H1 (cell line): ENCODE results near the gene UTS2R. TPM values are rescaled to one million over a fixed set of nuclear protein-coding genes. Genes with fewer than 3 reads are reported as not detected.

Source experiments
- CTCF ChIA-PET: fragments of 300-600 bp; sonication (Branson Sonifier 250); formaldehyde crosslinking; loops from one replicate; lab custom pipeline; 2021; ENCODE audit not compliant: partially characterized antibody; lab: Charles Lee
- POLR2A ChIA-PET: fragments of 300-600 bp; sonication (Branson Sonifier 250); formaldehyde crosslinking; loops from one replicate; lab custom pipeline; 2021; ENCODE audit warnings: inconsistent platforms; ENCODE audit not compliant: partially characterized antibody; lab: Charles Lee
- DNase-seq, 2 experiments: peaks; one replicate each; pipeline versions ENCODE4 v3.0.0 to v3.0.0-alpha.2; 2010 to 2022; ENCODE audit warnings: low spot score in 2 of 2, low read depth in 1 of 2, mixed read lengths in 1 of 2
- FAIRE-seq: peaks from 2 replicates; lab custom pipeline; 2011; peaks lifted over from hg19 to GRCh38; lab: Jason Lieb, UNC
- H2AFZ ChIP-seq: 2 replicates; pipeline ENCODE4 v1.8.1; 2012; ENCODE audit warnings: low read length, inconsistent platforms
- H2AK5ac ChIP-seq: 2 replicates; pipeline ENCODE4 v1.6.1; 2013; ENCODE audit warnings: low read depth, low read length
- H2BK120ac ChIP-seq: replicated peaks from 2 replicates; pipeline ENCODE3; 2013; ENCODE audit warnings: low read depth, low read length, inconsistent platforms
- H2BK12ac ChIP-seq: 2 replicates; pipeline ENCODE4 v1.6.1; 2013; ENCODE audit warnings: low read depth, low read length
- H2BK15ac ChIP-seq: 2 replicates; pipeline ENCODE4 v1.6.1; 2013; ENCODE audit warnings: low read length
- H2BK20ac ChIP-seq: 2 replicates; pipeline ENCODE4 v1.6.1; 2013; ENCODE audit warnings: low read length
- H2BK5ac ChIP-seq: 2 replicates; pipeline ENCODE4 v1.6.1; 2013; ENCODE audit warnings: low read depth, low read length
- H3K14ac ChIP-seq: 2 replicates; pipeline ENCODE4 v1.6.1; 2013; ENCODE audit warnings: inconsistent platforms; ENCODE audit not compliant: insufficient read length
- H3K18ac ChIP-seq: 2 replicates; pipeline ENCODE4 v1.6.1; 2013; ENCODE audit warnings: low read length; ENCODE audit errors: extremely low read depth
- H3K23ac ChIP-seq: 2 replicates; pipeline ENCODE4 v1.6.1; 2013; ENCODE audit warnings: inconsistent platforms; ENCODE audit not compliant: insufficient read length
- H3K23me2 ChIP-seq: 2 replicates; pipeline ENCODE4 v1.6.1; 2013; ENCODE audit warnings: low read depth, low read length
- H3K27ac ChIP-seq: 2 replicates; pipeline ENCODE4 v1.6.1; 2011; ENCODE audit warnings: low read depth, low read length, inconsistent platforms
- H3K27me3 ChIP-seq, 4 experiments: replicated peaks in 1 of 4; 1 replicate in 1 of 4; 2 replicates in 3 of 4; pipeline versions ENCODE4 v1.6.1 to v1.8.1; 2011 to 2013; ENCODE audit warnings: low read length in 3 of 4, mild to moderate bottlenecking in 3 of 4, inconsistent platforms in 2 of 4, mixed read lengths in 2 of 4, moderate library complexity in 1 of 4; ENCODE audit not compliant: control insufficient read depth in 3 of 4, insufficient read depth in 3 of 4; ENCODE audit errors: extremely low read depth in 1 of 4
- H3K36me3 ChIP-seq, 4 experiments: 2 replicates each; pipeline versions ENCODE4 v1.6.1 to v1.8.1; 2011 to 2013; ENCODE audit warnings: mild to moderate bottlenecking in 4 of 4, low read length in 3 of 4, moderate library complexity in 2 of 4, control low read depth in 1 of 4, inconsistent platforms in 1 of 4; ENCODE audit not compliant: insufficient read depth in 4 of 4, control insufficient read depth in 2 of 4
- H3K4ac ChIP-seq: replicated peaks from 2 replicates; pipeline ENCODE3; 2013; ENCODE audit warnings: low read length, low read depth, mixed read lengths, inconsistent platforms; ENCODE audit not compliant: insufficient read length
- H3K4me1 ChIP-seq, 4 experiments: replicated peaks in 1 of 4; 1 replicate in 1 of 4; 2 replicates in 3 of 4; pipeline versions ENCODE4 v1.6.1 to v1.8.1; 2011 to 2013; ENCODE audit warnings: low read length in 3 of 4, inconsistent platforms in 2 of 4, mixed read lengths in 1 of 4; ENCODE audit not compliant: insufficient read depth in 4 of 4, control insufficient read depth in 3 of 4
- H3K4me2 ChIP-seq, 2 experiments: 2 replicates each; pipeline versions ENCODE4 v1.6.1 to v1.8.1; 2011 to 2013; ENCODE audit warnings: low read depth in 2 of 2, low read length in 2 of 2, control low read depth in 1 of 2, inconsistent platforms in 1 of 2, mild to moderate bottlenecking in 1 of 2; ENCODE audit not compliant: insufficient read depth in 1 of 2
- H3K4me3 ChIP-seq, 4 experiments: fragments of 200-600, 300-600 bp in 1 of 4; sonication (generic), shearing (Covaris generic), sonication (Bioruptor Twin) in 1 of 4; 2 replicates each; pipeline versions ENCODE4 v1.5.1 to v1.8.1; 2011 to 2016; ENCODE audit warnings: low read length in 4 of 4, low read depth in 3 of 4, control low read depth in 2 of 4, inconsistent platforms in 2 of 4, mild to moderate bottlenecking in 2 of 4, mixed read lengths in 1 of 4, moderate library complexity in 1 of 4; ENCODE audit not compliant: insufficient read depth in 2 of 4; ENCODE audit errors: extremely low read depth in 1 of 4
- H3K56ac ChIP-seq: replicated peaks from 2 replicates; pipeline ENCODE3; 2013; ENCODE audit warnings: low read depth, mild to moderate bottlenecking, mixed read lengths, low read length, inconsistent platforms; ENCODE audit not compliant: insufficient read length
- H3K79me1 ChIP-seq: 2 replicates; pipeline ENCODE4 v1.6.1; 2013; ENCODE audit warnings: low read depth, low read length, control low read depth
- H3K79me2 ChIP-seq, 2 experiments: 2 replicates each; pipeline versions ENCODE4 v1.6.1 to v1.8.1; 2012 to 2013; ENCODE audit warnings: low read length in 2 of 2, mild to moderate bottlenecking in 2 of 2, inconsistent platforms in 1 of 2; ENCODE audit not compliant: insufficient read depth in 2 of 2, control insufficient read depth in 1 of 2
- H3K9ac ChIP-seq, 4 experiments: replicated peaks in 1 of 4; 1 replicate in 1 of 4; 2 replicates in 3 of 4; pipeline versions ENCODE4 v1.6.1 to v1.8.1; 2011 to 2013; ENCODE audit warnings: low read depth in 3 of 4, low read length in 3 of 4, control low read depth in 2 of 4, mild to moderate bottlenecking in 2 of 4, moderate library complexity in 2 of 4, inconsistent platforms in 1 of 4; ENCODE audit errors: extremely low read depth in 1 of 4
- H3K9me3 ChIP-seq, 2 experiments: 2 replicates each; pipeline versions ENCODE4 v1.6.1 to v1.8.1; 2012 to 2013; ENCODE audit warnings: mild to moderate bottlenecking in 2 of 2, moderate library complexity in 2 of 2, control low read depth in 1 of 2, inconsistent platforms in 1 of 2, low read depth in 1 of 2, low read length in 1 of 2, mixed read lengths in 1 of 2; ENCODE audit not compliant: insufficient read depth in 2 of 2
- H4K20me1 ChIP-seq, 2 experiments: replicated peaks in 1 of 2; 2 replicates each; pipeline versions ENCODE3 to v1.8.1; 2011 to 2013; ENCODE audit warnings: inconsistent platforms in 2 of 2, low read length in 2 of 2, mild to moderate bottlenecking in 1 of 2; ENCODE audit not compliant: insufficient read depth in 2 of 2, control insufficient read depth in 1 of 2
- H4K5ac ChIP-seq: 2 replicates; pipeline ENCODE4 v1.6.1; 2013; ENCODE audit warnings: low read length, low read depth, mixed read lengths, inconsistent platforms; ENCODE audit not compliant: insufficient read length
- H4K8ac ChIP-seq: 2 replicates; pipeline ENCODE4 v1.8.0; 2013; ENCODE audit warnings: mild to moderate bottlenecking, moderate library complexity, low read length, inconsistent platforms; ENCODE audit not compliant: insufficient read depth; ENCODE audit errors: extremely low read depth
- H4K91ac ChIP-seq: replicated peaks from 2 replicates; pipeline ENCODE3; 2013; ENCODE audit warnings: low read length, mixed read lengths, inconsistent platforms; ENCODE audit not compliant: insufficient read length
- CHD2 ChIP-seq: IDR thresholded peaks from 2 replicates; pipeline ENCODE4 v1.6.1; 2012; ENCODE audit warnings: low read length, improper control_type of control experiment
- KDM5A ChIP-seq: fragments of 200-600 bp; IDR thresholded peaks from 2 replicates; pipeline ENCODE4 v1.7.1; 2012; ENCODE audit warnings: mild to moderate bottlenecking, low read length, inconsistent platforms, mixed read lengths
- USF2 ChIP-seq: IDR thresholded peaks from 2 replicates; pipeline ENCODE4 v1.6.1; 2011; ENCODE audit warnings: low read length, improper control_type of control experiment
- WGBS, 2 experiments: shearing (Covaris generic) in 1 of 2; methylation state at CpG; one replicate each; pipeline versions ENCODE4 v1.1.6 to v1.1.7; 2013 to 2015; ENCODE audit warnings: low lambda C conversion rate in 2 of 2, mixed read lengths in 2 of 2, inconsistent platforms in 1 of 2, low coverage in 1 of 2, missing lambda C conversion rate in 1 of 2; ENCODE audit not compliant: insufficient replicate concordance in 2 of 2, insufficient coverage in 1 of 2, insufficient read length in 1 of 2; ENCODE audit errors: extremely low coverage in 1 of 2, missing lambda C conversion rate in 1 of 2; 5-methylcytosine and 5-hydroxymethylcytosine counted together
- polyA plus RNA-seq, 7 experiments: library from polyadenylated mRNA; depleted of rRNA in 3 of 7; stranded (reverse) in 5 of 7; unstranded in 2 of 7; fragments of >200 nt in 5 of 7; fragments of 200-250 nt in 2 of 7; gene quantifications; 1 replicate in 5 of 7; 2 replicates in 1 of 7; 4 replicates in 1 of 7; pipeline versions ENCODE4 v1.2.1 to v1.2.3, GENCODE V29; 2011 to 2013; ENCODE audit warnings: missing spikeins in 2 of 7, mixed read lengths in 2 of 7
- total RNA-seq: library from RNA; stranded (reverse); fragmentation: NEBNext Ultra II Directional; extraction: Animal tissue kit (Norgen Biotek cat#: 25700); gene quantifications from 2 replicates; pipeline ENCODE4 v1.2.1, GENCODE V29; 2021

UTS2R gene
- total and polyA plus RNA-seq, 2 of the 8 experiments (the other 6 are each of a cell fraction or from before 2014, with no cell fraction given), result 0.27 TPM; not detected in 1

DNA sequence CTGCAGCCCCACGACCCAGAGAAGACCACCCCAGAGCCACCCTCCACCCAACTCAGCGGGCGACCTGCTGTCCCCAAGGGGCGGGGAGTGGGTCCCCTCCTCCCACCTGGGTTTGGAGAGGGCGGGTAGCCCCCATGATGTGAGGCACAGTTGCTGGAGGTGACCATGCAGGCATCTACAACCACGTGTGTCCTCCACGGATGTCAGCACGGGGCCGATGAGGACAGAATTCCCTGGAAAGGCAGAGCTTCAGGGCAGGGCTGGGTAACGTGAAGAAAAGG, 7.1 kb downstream of the UTS2R start:
- no peak for DNase-seq
- Histone ChIP-seq H4K8ac (no peak overlapping the region), H2BK15ac (no peak overlapping the region), H4K91ac (no peak overlapping the region), H3K18ac (no peak overlapping the region), H3K4me3 (no peak overlapping the region), H3K56ac (no peak overlapping the region), H3K27ac (no peak overlapping the region), H3K9ac (no peak overlapping the region), H4K5ac (no peak overlapping the region), H2BK20ac (no peak overlapping the region), H3K23ac (no peak overlapping the region), H3K4ac (no peak overlapping the region), H3K27me3 (peaks cover 9 to 24% (median 18%) of the 10 kb centered on the region in 4 experiments; a peak in 6 of 7 replicates), H2BK120ac (no peak overlapping the region), H3K79me1 (no peaks in the 10 kb centered on the region), H3K14ac (no peak overlapping the region), H3K36me3 (no peaks in the 10 kb centered on the region), H2BK5ac (no peak overlapping the region), H4K20me1 (peaks cover 0 to 5% of the 10 kb centered on the region in 2 experiments), H3K4me1 (no peaks in the 10 kb centered on the region; a peak in 1 of 7 replicates), H2AK5ac (no peak overlapping the region), H3K23me2 (no peaks in the 10 kb centered on the region), H3K4me2 (no peak overlapping the region), H3K79me2 (no peaks in the 10 kb centered on the region), H2BK12ac (no peak overlapping the region), H2AFZ (no peak overlapping the region), H3K9me3 (no peaks in the 10 kb centered on the region)
- TF ChIP-seq CHD2 (no peak), USF2 (no peak), KDM5A (no peak)
- FAIRE-seq, result no peak
- 85% methylated on average over 10 of the region's 10 CpGs; no CpG with 5 or more reads in 1 of the 2 experiments for WGBS, 2 experiments
- ChIA-PET POLR2A (interaction anchor here (0.6 to 1.1 kb wide), 2 partner anchors 45 to 235 kb away, joined by 3 to 6 read pairs; partner anchors contain the start of gene SECTM1), CTCF (interaction anchor here (0.6 to 1.3 kb wide), 3 partner anchors 11 to 557 kb away, joined by 3 read pairs; no protein-coding TSS in a partner anchor)
